Fibroblast of lung (primary cell): ENCODE results near the gene HS1BP3. TPM values are rescaled to one million over a fixed set of nuclear protein-coding genes. Genes with fewer than 3 reads are reported as not detected.

Source experiments
- DNase-seq, 2 donors: peaks; one replicate each; pipeline versions ENCODE4 v3.0.0 to v3.0.0-alpha.2; 2010; ENCODE audit warnings: low read depth in 2 of 2
- H2AFZ ChIP-seq: 2 replicates; pipeline ENCODE4 v1.5.1; 2012; ENCODE audit warnings: low read length, control low read depth, inconsistent platforms
- H3K27ac ChIP-seq: 2 replicates; pipeline ENCODE4 v1.5.1; 2011; ENCODE audit warnings: low read length, control low read depth; ENCODE audit not compliant: insufficient read depth
- H3K27me3 ChIP-seq: 2 replicates; pipeline ENCODE4 v1.5.1; 2011; ENCODE audit warnings: mild to moderate bottlenecking, low read length; ENCODE audit not compliant: control insufficient read depth, insufficient read depth
- H3K36me3 ChIP-seq: 2 replicates; pipeline ENCODE4 v1.5.1; 2011; ENCODE audit warnings: low read length; ENCODE audit not compliant: control insufficient read depth, insufficient read depth
- H3K4me1 ChIP-seq: 2 replicates; pipeline ENCODE4 v1.5.1; 2011; ENCODE audit warnings: low read length; ENCODE audit not compliant: control insufficient read depth, insufficient read depth; ENCODE audit errors: extremely low read depth
- H3K4me2 ChIP-seq: 2 replicates; pipeline ENCODE4 v1.5.1; 2011; ENCODE audit warnings: low read length, control low read depth; ENCODE audit not compliant: insufficient read depth; ENCODE audit errors: extremely low read depth
- H3K4me3 ChIP-seq, 4 experiments: fragments of 200-600 bp in 1 of 4; sonication (generic) in 1 of 4; replicated peaks in 1 of 4; 2 replicates each; pipeline ENCODE4 v1.5.1; 2011 to 2016; ENCODE audit warnings: low read length in 4 of 4, low read depth in 3 of 4, mild to moderate bottlenecking in 3 of 4, control low read depth in 2 of 4, inconsistent platforms in 1 of 4, mixed read lengths in 1 of 4; ENCODE audit not compliant: insufficient read depth in 1 of 4; ENCODE audit errors: control extremely low read depth in 1 of 4
- H3K79me2 ChIP-seq: 2 replicates; pipeline ENCODE4 v1.5.1; 2012; ENCODE audit warnings: mild to moderate bottlenecking, low read length, inconsistent platforms; ENCODE audit not compliant: control insufficient read depth, insufficient read depth
- H3K9ac ChIP-seq: 2 replicates; pipeline ENCODE4 v1.5.1; 2011; ENCODE audit warnings: mild to moderate bottlenecking, low read length, control low read depth; ENCODE audit not compliant: insufficient read depth
- H3K9me3 ChIP-seq: 2 replicates; pipeline ENCODE4 v1.5.1; 2012; ENCODE audit warnings: low read depth, low read length; ENCODE audit not compliant: control insufficient read depth, insufficient read depth
- H4K20me1 ChIP-seq: 2 replicates; pipeline ENCODE4 v1.5.1; 2011; ENCODE audit warnings: low read length; ENCODE audit not compliant: control insufficient read depth, insufficient read depth; ENCODE audit errors: extremely low read depth
- EZH2 ChIP-seq: IDR thresholded peaks from 2 replicates; pipeline ENCODE4 v1.5.1; 2012; ENCODE audit warnings: low read length, control low read depth, mild to moderate bottlenecking; ENCODE audit errors: missing control alignments
- polyA plus RNA-seq, 2 donors: library from polyadenylated mRNA; depleted of rRNA in 1 of 2; stranded (reverse) in 1 of 2; unstranded in 1 of 2; fragments of >200 nt; gene quantifications; 2 replicates each; pipeline ENCODE4 v1.2.1, GENCODE V29; 2011 to 2012; ENCODE audit warnings: missing spikeins in 1 of 2
- total RNA-seq: library from RNA; depleted of rRNA; stranded (reverse); fragments of >200 nt; gene quantifications from 2 replicates; pipeline ENCODE4 v1.2.1, GENCODE V29; 2014
- TF ChIP-seq, protein P1 (sequence below), 2 donors: IDR thresholded peaks in 1 of 2; conservative IDR thresholded peaks in 1 of 2; 1 replicate in 1 of 2; 2 replicates in 1 of 2; pipeline ENCODE4 v1.5.1; 2011 to 2012; ENCODE audit warnings: low read length in 2 of 2, control low read depth in 1 of 2, inconsistent platforms in 1 of 2, low read depth in 1 of 2, mild to moderate bottlenecking in 1 of 2

HS1BP3 gene
- total and polyA plus RNA-seq, 2 donors (not counting 1 experiment from before 2014, with no cell fraction given): 17.8 to 38.1 TPM

GRCh38 chr2:20600756-20601325 is 50.1 kb downstream of the HS1BP3 start:
- Histone ChIP-seq H3K27ac (no peak overlapping the region), H3K27me3 (no peaks in the 10 kb centered on the region), H3K4me3 (no peak overlapping the region), H3K79me2 (no peaks in the 10 kb centered on the region), H3K9ac (no peak overlapping the region), H3K9me3 (no peaks in the 10 kb centered on the region), H3K4me1 (peaks cover 25% of the 10 kb centered on the region), H4K20me1 (no peaks in the 10 kb centered on the region), H3K36me3 (no peaks in the 10 kb centered on the region), H2AFZ (no peak overlapping the region), H3K4me2 (no peak overlapping the region)
- no peak for TF ChIP-seq EZH2
- TF ChIP-seq, protein P1, sequence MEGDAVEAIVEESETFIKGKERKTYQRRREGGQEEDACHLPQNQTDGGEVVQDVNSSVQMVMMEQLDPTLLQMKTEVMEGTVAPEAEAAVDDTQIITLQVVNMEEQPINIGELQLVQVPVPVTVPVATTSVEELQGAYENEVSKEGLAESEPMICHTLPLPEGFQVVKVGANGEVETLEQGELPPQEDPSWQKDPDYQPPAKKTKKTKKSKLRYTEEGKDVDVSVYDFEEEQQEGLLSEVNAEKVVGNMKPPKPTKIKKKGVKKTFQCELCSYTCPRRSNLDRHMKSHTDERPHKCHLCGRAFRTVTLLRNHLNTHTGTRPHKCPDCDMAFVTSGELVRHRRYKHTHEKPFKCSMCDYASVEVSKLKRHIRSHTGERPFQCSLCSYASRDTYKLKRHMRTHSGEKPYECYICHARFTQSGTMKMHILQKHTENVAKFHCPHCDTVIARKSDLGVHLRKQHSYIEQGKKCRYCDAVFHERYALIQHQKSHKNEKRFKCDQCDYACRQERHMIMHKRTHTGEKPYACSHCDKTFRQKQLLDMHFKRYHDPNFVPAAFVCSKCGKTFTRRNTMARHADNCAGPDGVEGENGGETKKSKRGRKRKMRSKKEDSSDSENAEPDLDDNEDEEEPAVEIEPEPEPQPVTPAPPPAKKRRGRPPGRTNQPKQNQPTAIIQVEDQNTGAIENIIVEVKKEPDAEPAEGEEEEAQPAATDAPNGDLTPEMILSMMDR (conservative IDR thresholded peaks at IDR 0.05 in 1 of 2, IDR thresholded peaks at IDR 0.05 in 1 of 2; ENCODE audit: low read depth in 1 of 2, low read length in 2 of 2): peak; percentile 27 to 51
- peak in 1 of 2 donors; percentile 70 for DNase-seq

DNA sequence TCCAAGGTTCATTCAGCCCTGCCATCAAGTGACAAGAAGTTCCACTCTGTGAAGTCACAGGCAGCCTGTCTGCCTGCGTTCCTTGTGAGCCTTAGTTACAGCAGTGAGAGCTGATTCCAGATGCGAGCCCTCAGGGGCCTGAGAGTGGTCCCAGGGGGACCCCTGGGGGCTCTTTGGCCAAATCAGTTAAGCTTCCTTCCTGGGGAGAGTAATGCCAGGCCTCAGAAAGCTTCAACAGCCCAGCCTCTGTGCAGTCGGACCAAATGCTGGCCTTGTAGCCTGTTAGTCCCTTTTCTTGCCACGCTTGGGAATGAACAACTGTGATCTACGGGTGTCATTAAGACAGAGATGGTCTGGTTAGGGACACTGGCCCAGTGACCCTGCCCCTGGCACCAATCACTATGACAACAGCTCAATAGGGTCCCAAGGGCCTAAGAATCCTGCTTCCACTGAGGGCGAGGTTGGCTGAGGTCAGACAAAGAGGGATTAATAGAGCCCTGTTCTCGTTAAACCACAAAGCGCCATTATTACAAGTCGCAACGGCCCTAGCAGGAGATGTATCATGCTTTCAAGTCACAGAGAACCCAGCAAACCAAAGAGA is 50.9 kb downstream of the HS1BP3 start:
- Histone ChIP-seq H3K4me1 (peaks cover 31% of the 10 kb centered on the region), H3K4me3 (no peak overlapping the region), H3K27ac (no peak overlapping the region), H3K36me3 (no peaks in the 10 kb centered on the region), H3K79me2 (no peaks in the 10 kb centered on the region), H3K9me3 (no peaks in the 10 kb centered on the region), H2AFZ (no peak overlapping the region), H3K4me2 (no peak overlapping the region), H3K9ac (no peak overlapping the region), H4K20me1 (no peaks in the 10 kb centered on the region), H3K27me3 (no peaks in the 10 kb centered on the region)
- no peak for DNase-seq
- TF ChIP-seq, protein P1 (conservative IDR thresholded peaks at IDR 0.05 in 1 of 2, IDR thresholded peaks at IDR 0.05 in 1 of 2; ENCODE audit: low read depth in 1 of 2, low read length in 2 of 2): no peak
- no peak for TF ChIP-seq EZH2

GRCh38 chr2:20599001-20599600 is 51.8 kb downstream of the HS1BP3 start:
- TF ChIP-seq, protein P1 (conservative IDR thresholded peaks at IDR 0.05 in 1 of 2, IDR thresholded peaks at IDR 0.05 in 1 of 2; ENCODE audit: low read depth in 1 of 2, low read length in 2 of 2): no peak
- TF ChIP-seq EZH2: no peak
- Histone ChIP-seq H3K4me1 (peaks cover 32% of the 10 kb centered on the region), H3K9me3 (no peaks in the 10 kb centered on the region), H3K9ac (no peak overlapping the region), H3K79me2 (no peaks in the 10 kb centered on the region), H4K20me1 (no peaks in the 10 kb centered on the region), H3K36me3 (no peaks in the 10 kb centered on the region), H3K27ac (no peak overlapping the region), H3K27me3 (no peaks in the 10 kb centered on the region), H2AFZ (no peak overlapping the region), H3K4me2 (no peak overlapping the region), H3K4me3 (no peak overlapping the region)
- DNase-seq: no peak
